H9 (cell line): Measurements from ENCODE around the gene KCNQ2. TPM values are rescaled to one million over a fixed set of nuclear protein-coding genes. Genes with fewer than 3 reads are reported as not detected.

Experiments used
- DNase-seq: peaks from one replicate; pipeline ENCODE4 v3.0.0-alpha.2; 2017
- H2AFZ ChIP-seq: one replicate; pipeline ENCODE4 v1.6.1; 2013; ENCODE audit warnings: mild to moderate bottlenecking, low read length, control low read depth, moderate library complexity
- H2AK5ac ChIP-seq: 2 replicates; pipeline ENCODE4 v1.6.1; 2013; ENCODE audit warnings: low read length, control low read depth, mixed read lengths; ENCODE audit not compliant: insufficient read length
- H2BK120ac ChIP-seq: one replicate; pipeline ENCODE4 v1.6.1; 2013; ENCODE audit warnings: low read depth, mild to moderate bottlenecking, low read length, control low read depth, inconsistent platforms; ENCODE audit not compliant: poor library complexity, severe bottlenecking
- H2BK12ac ChIP-seq: 2 replicates; pipeline ENCODE4 v1.6.1; 2013; ENCODE audit warnings: low read length, control low read depth, mixed read lengths, low read depth; ENCODE audit not compliant: insufficient read length
- H2BK15ac ChIP-seq: 2 replicates; pipeline ENCODE4 v1.6.1; 2013; ENCODE audit warnings: low read depth, low read length, control low read depth
- H2BK20ac ChIP-seq: one replicate; pipeline ENCODE4 v1.6.1; 2013; ENCODE audit warnings: low read depth, mild to moderate bottlenecking, low read length, control low read depth, inconsistent platforms; ENCODE audit not compliant: poor library complexity, severe bottlenecking
- H2BK5ac ChIP-seq: 2 replicates; pipeline ENCODE4 v1.6.1; 2013; ENCODE audit warnings: low read length, control low read depth, mixed read lengths; ENCODE audit not compliant: insufficient read length
- H3K14ac ChIP-seq: 2 replicates; pipeline ENCODE4 v1.6.1; 2013; ENCODE audit warnings: low read length, control low read depth; ENCODE audit not compliant: insufficient read depth
- H3K18ac ChIP-seq: 2 replicates; pipeline ENCODE4 v1.6.1; 2013; ENCODE audit warnings: low read depth, mild to moderate bottlenecking, mixed read lengths, low read length, control low read depth; ENCODE audit not compliant: insufficient read length
- H3K23ac ChIP-seq: 2 replicates; pipeline ENCODE4 v1.6.1; 2013; ENCODE audit warnings: low read length, control low read depth, mixed read lengths, low read depth; ENCODE audit not compliant: insufficient read length
- H3K23me2 ChIP-seq: 2 replicates; pipeline ENCODE4 v1.6.1; 2013; ENCODE audit warnings: low read depth, mild to moderate bottlenecking, mixed read lengths, low read length, control low read depth; ENCODE audit not compliant: insufficient read length, poor library complexity, severe bottlenecking
- H3K27ac ChIP-seq: 2 replicates; pipeline ENCODE4 v1.5.1; 2013; ENCODE audit warnings: low read length, control low read depth, mixed read lengths, low read depth; ENCODE audit not compliant: insufficient read length
- H3K27me3 ChIP-seq: 2 replicates; pipeline ENCODE4 v1.6.1; 2013; ENCODE audit warnings: low read length, control low read depth, inconsistent platforms; ENCODE audit not compliant: insufficient read depth
- H3K4ac ChIP-seq: 2 replicates; pipeline ENCODE4 v1.6.1; 2013; ENCODE audit warnings: low read depth, mild to moderate bottlenecking, control low read depth, inconsistent platforms, low read length, moderate library complexity
- H3K4me1 ChIP-seq: 2 replicates; pipeline ENCODE4 v1.6.1; 2013; ENCODE audit warnings: low read length, control low read depth, inconsistent platforms; ENCODE audit not compliant: insufficient read depth
- H3K4me2 ChIP-seq: 2 replicates; pipeline ENCODE4 v1.6.1; 2013; ENCODE audit warnings: low read length, control low read depth, mixed read lengths; ENCODE audit not compliant: insufficient read length, insufficient read depth
- H3K56ac ChIP-seq: 2 replicates; pipeline ENCODE4 v1.6.1; 2013; ENCODE audit warnings: low read depth, mild to moderate bottlenecking, mixed read lengths, low read length, control low read depth; ENCODE audit not compliant: insufficient read length
- H3K79me1 ChIP-seq: 2 replicates; pipeline ENCODE4 v1.6.1; 2013; ENCODE audit warnings: low read depth, mild to moderate bottlenecking, moderate library complexity, low read length, control low read depth, inconsistent platforms; ENCODE audit not compliant: insufficient read depth, poor library complexity, severe bottlenecking
- H3K79me2 ChIP-seq: 2 replicates; pipeline ENCODE4 v1.6.1; 2013; ENCODE audit warnings: low read length, control low read depth, inconsistent platforms; ENCODE audit not compliant: insufficient read depth
- H3K9ac ChIP-seq: 2 replicates; pipeline ENCODE4 v1.6.1; 2013; ENCODE audit warnings: low read length, control low read depth, mixed read lengths; ENCODE audit not compliant: insufficient read length; ENCODE audit errors: extremely low read depth
- H3K9me3 ChIP-seq: one replicate; pipeline ENCODE4 v1.6.1; 2013; ENCODE audit warnings: low read depth, low read length, inconsistent platforms; ENCODE audit not compliant: control insufficient read depth
- H3T11ph ChIP-seq: one replicate; pipeline ENCODE4 v1.6.1; 2013; ENCODE audit warnings: mild to moderate bottlenecking, low read length, control low read depth, inconsistent platforms
- H4K20me1 ChIP-seq: one replicate; pipeline ENCODE4 v1.6.1; 2013; ENCODE audit not compliant: control insufficient read depth, insufficient read length, insufficient read depth
- H4K5ac ChIP-seq: 2 replicates; pipeline ENCODE4 v1.6.1; 2013; ENCODE audit warnings: low read depth, mild to moderate bottlenecking, mixed read lengths, low read length, control low read depth; ENCODE audit not compliant: insufficient read length
- H4K8ac ChIP-seq: replicated peaks from 2 replicates; pipeline ENCODE4 v1.6.1; 2013; ENCODE audit warnings: low read length, control low read depth, mixed read lengths, low read depth; ENCODE audit not compliant: insufficient read length
- H4K91ac ChIP-seq: 2 replicates; pipeline ENCODE4 v1.6.1; 2013; ENCODE audit warnings: low read depth, mild to moderate bottlenecking, moderate library complexity, mixed read lengths, low read length, control low read depth; ENCODE audit not compliant: insufficient read length
- H3K27ac Mint-ChIP-seq, 3 experiments: 2 replicates in 2 of 3; 3 replicates in 1 of 3; pipeline ENCODE4 v1.8.0; 2020 to 2021; ENCODE audit warnings: mixed read lengths in 3 of 3, mild to moderate bottlenecking in 1 of 3, moderate library complexity in 1 of 3
- H3K27me3 Mint-ChIP-seq: 2 replicates; pipeline ENCODE4 v1.8.0; 2021; ENCODE audit warnings: low read depth, mild to moderate bottlenecking, moderate library complexity, mixed read lengths
- H3K36me3 Mint-ChIP-seq, 3 experiments: 2 replicates in 2 of 3; 3 replicates in 1 of 3; pipeline ENCODE4 v1.8.0; 2020 to 2021; ENCODE audit warnings: low read depth in 3 of 3, mixed read lengths in 3 of 3; ENCODE audit not compliant: insufficient read depth in 1 of 3
- H3K4me1 Mint-ChIP-seq, 2 experiments: 2 replicates each; pipeline ENCODE4 v1.8.0; 2020; ENCODE audit warnings: mixed read lengths in 2 of 2
- H3K4me3 Mint-ChIP-seq, 2 experiments: 2 replicates in 1 of 2; 3 replicates in 1 of 2; pipeline ENCODE4 v1.8.0; 2020 to 2021; ENCODE audit warnings: mild to moderate bottlenecking in 2 of 2, mixed read lengths in 2 of 2, moderate library complexity in 1 of 2
- H3K9me3 Mint-ChIP-seq, 2 experiments: 2 replicates in 1 of 2; 3 replicates in 1 of 2; pipeline ENCODE4 v1.8.0; 2020; ENCODE audit warnings: mild to moderate bottlenecking in 2 of 2, mixed read lengths in 2 of 2, moderate library complexity in 1 of 2
- WGBS: extraction: QIAGEN DNeasy Blood & Tissue Kit; methylation state at CpG from one replicate; pipeline ENCODE4 v1.1.7; 2013; ENCODE audit warnings: missing lambda C conversion rate, low lambda C conversion rate, mixed read lengths; ENCODE audit not compliant: insufficient read length; ENCODE audit errors: extremely low coverage; 5-methylcytosine and 5-hydroxymethylcytosine counted together
- total RNA-seq: library from RNA; stranded (reverse); gene quantifications from 2 replicates; pipeline ENCODE4 v1.2.1, GENCODE V29; 2021
- TF ChIP-seq, protein P1 (sequence below): fragments of 200-600 bp; sonication (generic); conservative IDR thresholded peaks from 3 replicates; pipeline ENCODE4 v1.8.0; 2021; ENCODE audit warnings: antibody characterized with exemption, mild to moderate bottlenecking

The KCNQ2 gene
- total RNA-seq, 1 experiment from 2014 or later, result 69.2 TPM

DNA sequence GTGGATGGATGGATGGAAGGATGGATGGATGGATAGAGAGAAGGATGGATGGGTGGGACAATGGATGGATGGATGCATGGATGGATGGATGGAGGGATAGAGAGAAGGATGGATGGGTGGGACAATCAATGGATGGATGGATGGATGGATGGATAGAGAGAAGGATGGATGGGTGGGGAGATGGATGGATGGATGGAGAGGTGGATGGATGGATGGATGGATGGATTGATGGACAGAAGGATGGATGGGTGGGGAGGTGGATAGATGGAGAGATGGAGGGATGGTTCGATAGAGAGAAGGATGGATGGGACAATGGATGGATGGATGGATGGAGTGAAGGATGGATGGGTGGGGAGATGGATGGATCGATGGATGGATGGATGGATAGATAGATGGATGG lies 20.1 kb upstream of the KCNQ2 start:
- DNase-seq, result no peak
- TF ChIP-seq, protein P1, sequence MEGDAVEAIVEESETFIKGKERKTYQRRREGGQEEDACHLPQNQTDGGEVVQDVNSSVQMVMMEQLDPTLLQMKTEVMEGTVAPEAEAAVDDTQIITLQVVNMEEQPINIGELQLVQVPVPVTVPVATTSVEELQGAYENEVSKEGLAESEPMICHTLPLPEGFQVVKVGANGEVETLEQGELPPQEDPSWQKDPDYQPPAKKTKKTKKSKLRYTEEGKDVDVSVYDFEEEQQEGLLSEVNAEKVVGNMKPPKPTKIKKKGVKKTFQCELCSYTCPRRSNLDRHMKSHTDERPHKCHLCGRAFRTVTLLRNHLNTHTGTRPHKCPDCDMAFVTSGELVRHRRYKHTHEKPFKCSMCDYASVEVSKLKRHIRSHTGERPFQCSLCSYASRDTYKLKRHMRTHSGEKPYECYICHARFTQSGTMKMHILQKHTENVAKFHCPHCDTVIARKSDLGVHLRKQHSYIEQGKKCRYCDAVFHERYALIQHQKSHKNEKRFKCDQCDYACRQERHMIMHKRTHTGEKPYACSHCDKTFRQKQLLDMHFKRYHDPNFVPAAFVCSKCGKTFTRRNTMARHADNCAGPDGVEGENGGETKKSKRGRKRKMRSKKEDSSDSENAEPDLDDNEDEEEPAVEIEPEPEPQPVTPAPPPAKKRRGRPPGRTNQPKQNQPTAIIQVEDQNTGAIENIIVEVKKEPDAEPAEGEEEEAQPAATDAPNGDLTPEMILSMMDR, result no peak
- Histone ChIP-seq H3K4me1 (no peaks in the 10 kb centered on the region), H3K14ac (no peak overlapping the region), H2BK12ac (no peak overlapping the region), H3K18ac (no peak overlapping the region), H2AFZ (no peak overlapping the region), H2AK5ac (no peak overlapping the region), H3K4me2 (no peak overlapping the region), H3K4ac (no peak overlapping the region), H2BK20ac (no peak overlapping the region), H3K27me3 (peaks cover 2% of the 10 kb centered on the region; the same call in 1 of the 2 replicates), H4K91ac (no peak overlapping the region), H4K20me1 (no peaks in the 10 kb centered on the region), H3K23me2 (no peaks in the 10 kb centered on the region), H3K23ac (no peak overlapping the region), H3K9ac (no peak overlapping the region), H2BK5ac (no peak overlapping the region), H2BK15ac (no peak overlapping the region), H3K79me2 (no peaks in the 10 kb centered on the region), H3T11ph (no peak overlapping the region), H4K8ac (no peak overlapping the region), H2BK120ac (no peak overlapping the region), H3K9me3 (no peaks in the 10 kb centered on the region), H4K5ac (no peak overlapping the region), H3K27ac (no peak overlapping the region), H3K79me1 (no peaks in the 10 kb centered on the region), H3K56ac (no peak overlapping the region)
- H3K4me1 Mint-ChIP-seq, result peaks cover 4 to 10% of the 10 kb centered on the region in 2 experiments; a peak in 3 of 4 replicates
- H3K27ac Mint-ChIP-seq, result no peak overlapping the region
- peaks cover 53% of the 10 kb centered on the region for H3K27me3 Mint-ChIP-seq
- 100% methylated on average over 2 of the region's 2 CpGs for WGBS
- peaks cover 2 to 11% of the 10 kb centered on the region in 2 experiments; a peak in 3 of 5 replicates for H3K9me3 Mint-ChIP-seq
- peaks cover 15 to 24% (median 15%) of the 10 kb centered on the region in 3 experiments; a peak in 6 of 7 replicates for H3K36me3 Mint-ChIP-seq
- H3K4me3 Mint-ChIP-seq, result no peak overlapping the region; a peak in 1 of 5 replicates
